ENCODE results near the gene ALOX15. TPM values are rescaled to one million over a fixed set of nuclear protein-coding genes. Genes with fewer than 3 reads are reported as not detected.
"Not testable (repeated sequence)": the region's sequence is repeated elsewhere in the genome, so short reads cannot be mapped to it uniquely, and the experiment has no call there.

ALOX15 gene
- total RNA-seq, 6 experiments from 2014 or later, result not detected

DNA sequence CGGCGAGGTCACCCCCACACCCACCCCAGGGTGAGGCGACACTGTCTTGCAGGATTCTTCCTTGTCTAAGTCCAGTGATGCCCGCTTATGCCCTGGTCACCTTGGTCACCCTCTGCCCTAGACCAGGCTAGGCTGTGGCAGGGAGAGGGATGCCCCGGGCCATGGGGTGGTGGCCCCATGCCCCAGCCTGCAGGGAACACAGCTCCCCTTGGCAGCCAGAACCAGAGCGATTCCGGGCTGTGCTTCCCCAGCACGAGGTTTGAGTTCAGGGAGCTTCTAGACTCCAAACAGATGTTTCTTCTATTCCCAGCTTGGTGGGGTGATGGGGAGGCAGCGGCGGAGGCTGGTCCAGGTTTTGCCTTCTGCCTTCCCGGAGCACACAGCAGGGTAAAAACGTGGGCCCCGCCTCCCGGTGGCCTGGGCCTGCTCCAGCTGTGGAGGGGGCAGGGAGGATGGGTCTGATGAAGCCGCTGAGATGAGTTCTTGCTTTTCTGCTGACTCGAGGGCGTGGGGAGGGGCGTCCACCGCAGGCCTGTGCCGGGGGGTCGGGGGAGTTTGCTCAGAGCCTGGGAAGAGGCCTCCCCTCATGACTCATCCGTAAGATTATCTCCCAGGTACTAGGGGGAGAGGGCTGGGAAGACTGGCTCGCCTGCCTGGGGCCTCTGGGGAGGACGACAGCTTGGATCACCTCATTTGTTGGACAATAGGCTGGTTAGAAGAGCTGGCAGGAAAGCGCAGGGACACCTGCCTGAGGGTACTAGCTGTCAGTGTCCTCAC, 41.8 kb downstream of the ALOX15 start:
- no peak for DNase-seq
- TF ChIP-seq, protein P1, sequence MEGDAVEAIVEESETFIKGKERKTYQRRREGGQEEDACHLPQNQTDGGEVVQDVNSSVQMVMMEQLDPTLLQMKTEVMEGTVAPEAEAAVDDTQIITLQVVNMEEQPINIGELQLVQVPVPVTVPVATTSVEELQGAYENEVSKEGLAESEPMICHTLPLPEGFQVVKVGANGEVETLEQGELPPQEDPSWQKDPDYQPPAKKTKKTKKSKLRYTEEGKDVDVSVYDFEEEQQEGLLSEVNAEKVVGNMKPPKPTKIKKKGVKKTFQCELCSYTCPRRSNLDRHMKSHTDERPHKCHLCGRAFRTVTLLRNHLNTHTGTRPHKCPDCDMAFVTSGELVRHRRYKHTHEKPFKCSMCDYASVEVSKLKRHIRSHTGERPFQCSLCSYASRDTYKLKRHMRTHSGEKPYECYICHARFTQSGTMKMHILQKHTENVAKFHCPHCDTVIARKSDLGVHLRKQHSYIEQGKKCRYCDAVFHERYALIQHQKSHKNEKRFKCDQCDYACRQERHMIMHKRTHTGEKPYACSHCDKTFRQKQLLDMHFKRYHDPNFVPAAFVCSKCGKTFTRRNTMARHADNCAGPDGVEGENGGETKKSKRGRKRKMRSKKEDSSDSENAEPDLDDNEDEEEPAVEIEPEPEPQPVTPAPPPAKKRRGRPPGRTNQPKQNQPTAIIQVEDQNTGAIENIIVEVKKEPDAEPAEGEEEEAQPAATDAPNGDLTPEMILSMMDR (IDR thresholded peaks at IDR 0.05), result no peak
- H3K27ac Mint-ChIP-seq, result no peak overlapping the region
- no peaks in the 10 kb centered on the region for H3K9me3 Mint-ChIP-seq
- H3K27me3 Mint-ChIP-seq (ENCODE audit: insufficient read depth), result peaks cover 43% of the 10 kb centered on the region
- no peaks in the 10 kb centered on the region for H3K36me3 Mint-ChIP-seq (ENCODE audit: low read depth)
- H3K4me3 Mint-ChIP-seq, result no peak overlapping the region
- no peaks in the 10 kb centered on the region for H3K4me1 Mint-ChIP-seq (ENCODE audit: low read depth)

DNA sequence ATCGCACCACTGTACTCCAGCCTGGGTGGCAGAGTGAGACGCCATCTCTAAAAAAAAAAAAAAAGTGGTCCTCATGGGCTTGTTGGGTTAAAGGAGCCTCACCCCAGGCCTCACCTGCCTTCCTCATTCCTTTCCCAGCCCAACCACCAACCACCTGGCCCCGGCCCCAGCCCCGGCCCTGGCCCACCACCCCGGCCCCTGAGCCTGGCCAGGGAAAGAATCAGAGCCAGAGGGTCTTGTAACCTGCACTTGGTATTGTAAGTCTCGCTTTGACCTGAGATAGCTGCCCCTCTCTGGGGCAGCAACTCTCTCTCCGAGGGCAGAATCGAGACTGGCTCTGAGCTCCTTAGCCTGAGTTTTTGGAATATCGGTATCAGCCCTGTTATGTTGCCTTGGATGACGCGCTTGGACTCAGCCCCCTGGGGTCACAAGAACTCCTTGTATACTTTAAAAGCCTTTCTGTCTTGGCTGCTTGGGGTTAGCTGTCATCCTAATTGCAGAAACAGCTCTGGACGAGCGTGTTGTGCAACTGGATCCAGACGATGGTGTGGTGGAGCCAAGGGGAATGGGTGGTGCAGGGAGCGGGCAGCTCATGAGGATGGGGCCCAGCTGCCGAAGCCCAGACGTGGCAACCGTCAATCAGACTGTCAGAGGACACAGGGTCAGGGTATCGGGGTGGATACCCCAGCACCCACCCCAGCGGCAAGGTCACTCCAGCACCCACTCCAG, 42.5 kb downstream of the ALOX15 start:
- Mint-ChIP-seq H3K4me3 (no peak overlapping the region), H3K9me3 (no peaks in the 10 kb centered on the region), H3K36me3 (ENCODE audit: low read depth) (no peaks in the 10 kb centered on the region), H3K27me3 (ENCODE audit: insufficient read depth) (peaks cover 38% of the 10 kb centered on the region), H3K4me1 (ENCODE audit: low read depth) (no peaks in the 10 kb centered on the region), H3K27ac (no peak overlapping the region)
- TF ChIP-seq, protein P1 (IDR thresholded peaks at IDR 0.05), result no peak
- no peak for DNase-seq

DNA sequence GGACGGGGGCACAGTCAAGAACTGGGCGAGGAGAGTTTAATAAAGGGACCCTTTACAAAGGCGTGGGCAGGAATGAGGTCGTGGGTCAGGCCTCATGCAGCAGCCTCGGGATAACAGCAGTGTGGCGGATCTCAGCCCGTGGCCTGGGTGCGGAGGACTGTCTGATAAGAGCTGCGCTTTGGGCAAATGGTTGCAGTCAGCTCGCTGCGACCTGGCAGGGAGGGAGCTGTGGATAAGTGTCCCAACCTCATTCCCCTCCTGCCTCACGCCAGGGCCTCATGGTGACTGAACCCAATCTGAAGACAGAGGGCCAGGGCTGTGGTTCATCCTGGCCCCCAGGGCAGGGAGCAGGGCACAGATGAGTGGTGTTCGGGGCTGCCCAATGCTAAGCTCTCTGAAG, 43.5 kb downstream of the ALOX15 start:
- Mint-ChIP-seq H3K4me1 (ENCODE audit: low read depth) (no peaks in the 10 kb centered on the region), H3K27ac (no peak overlapping the region), H3K9me3 (no peaks in the 10 kb centered on the region), H3K36me3 (ENCODE audit: low read depth) (no peaks in the 10 kb centered on the region), H3K4me3 (no peak overlapping the region), H3K27me3 (ENCODE audit: insufficient read depth) (peaks cover 40% of the 10 kb centered on the region)
- TF ChIP-seq, protein P1 (IDR thresholded peaks at IDR 0.05), result no peak
- DNase-seq, result no peak

DNA sequence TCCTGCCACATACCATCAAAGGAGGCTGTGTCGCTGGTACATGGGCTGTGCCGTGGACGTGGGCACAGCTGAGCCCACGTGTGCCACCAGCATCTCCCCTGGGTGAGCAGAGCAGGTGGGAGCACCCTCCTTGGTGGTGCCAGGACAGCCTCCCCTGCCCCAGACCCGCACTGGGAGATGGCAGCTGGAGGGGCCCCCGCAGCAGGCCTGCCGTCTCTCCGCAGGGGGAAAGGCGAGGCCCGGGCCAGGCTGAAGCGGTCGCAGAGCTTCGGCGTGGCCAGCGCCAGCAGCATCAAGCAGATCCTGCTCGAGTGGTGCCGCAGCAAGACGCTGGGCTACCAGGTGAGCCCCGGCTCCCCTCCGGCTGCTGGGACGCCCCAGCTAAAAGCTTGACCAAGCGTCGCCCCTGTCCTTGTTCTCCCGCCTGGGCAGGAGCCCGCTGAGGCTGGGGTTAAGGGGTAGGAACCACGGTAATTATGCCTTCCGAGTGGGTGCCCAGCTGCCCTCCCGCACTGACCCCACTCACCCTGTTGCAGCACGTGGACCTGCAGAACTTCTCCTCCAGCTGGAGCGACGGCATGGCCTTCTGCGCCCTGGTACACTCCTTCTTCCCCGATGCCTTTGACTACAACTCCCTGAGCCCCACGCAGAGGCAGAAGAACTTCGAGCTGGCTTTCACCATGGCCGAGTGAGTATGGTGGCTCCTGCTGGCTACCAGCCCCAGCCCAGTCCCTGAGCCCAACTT, 44.7 kb downstream of the ALOX15 start:
- no peaks in the 10 kb centered on the region for H3K36me3 Mint-ChIP-seq (ENCODE audit: low read depth)

DNA sequence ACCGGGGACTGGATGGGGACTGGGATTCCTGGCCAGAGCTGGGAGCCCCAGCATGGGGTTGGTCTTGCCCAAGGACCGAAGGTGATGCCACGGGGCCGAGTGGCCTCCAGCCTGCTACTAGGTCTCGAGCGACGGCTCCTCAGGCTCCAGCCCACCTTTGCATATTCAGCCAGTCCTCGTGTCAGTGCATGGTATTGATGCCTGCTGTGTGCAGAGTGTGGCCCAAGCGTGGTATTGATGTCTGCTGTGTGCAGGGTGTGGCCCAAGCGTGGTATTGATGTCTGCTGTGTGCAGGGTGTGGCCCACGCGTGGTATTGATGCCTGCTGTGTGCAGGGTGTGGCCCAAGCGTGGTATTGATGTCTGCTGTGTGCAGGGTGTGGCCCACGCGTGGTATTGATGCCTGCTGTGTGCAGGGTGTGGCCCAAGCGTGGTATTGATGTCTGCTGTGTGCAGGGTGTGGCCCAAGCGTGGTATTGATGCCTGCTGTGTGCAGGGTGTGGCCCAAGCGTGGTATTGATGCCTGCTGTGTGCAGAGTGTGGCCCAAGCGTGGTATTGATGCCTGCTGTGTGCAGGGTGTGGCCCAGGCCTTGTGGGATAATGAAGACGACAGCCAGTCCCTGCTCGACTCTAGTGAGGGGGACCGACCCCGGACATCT, 45.7 kb downstream of the ALOX15 start:
- H3K9me3 Mint-ChIP-seq; DNase-seq; H3K36me3 Mint-ChIP-seq (ENCODE audit: low read depth); H3K27ac Mint-ChIP-seq; H3K4me1 Mint-ChIP-seq (ENCODE audit: low read depth); H3K4me3 Mint-ChIP-seq: not testable (repeated sequence)
- H3K27me3 Mint-ChIP-seq (ENCODE audit: insufficient read depth), result peaks cover 48% of the 10 kb centered on the region

More for the DNA sequence above, 44.7 kb downstream of the ALOX15 start:
- no peak overlapping the region for H3K27ac Mint-ChIP-seq
- DNase-seq, result no peak
- H3K9me3 Mint-ChIP-seq, result no peaks in the 10 kb centered on the region
- H3K4me3 Mint-ChIP-seq, result no peak overlapping the region
- H3K27me3 Mint-ChIP-seq (ENCODE audit: insufficient read depth), result peaks cover 49% of the 10 kb centered on the region
- H3K4me1 Mint-ChIP-seq (ENCODE audit: low read depth), result no peaks in the 10 kb centered on the region
- TF ChIP-seq, protein P1 (IDR thresholded peaks at IDR 0.05), result no peak
